Parathyroid adenoma (tissue), 2 donors: ENCODE results near the gene SELENON.

Experiments used
- H2AFZ ChIP-seq: fragments of 300-600 bp; sonication (generic); one replicate; pipeline ENCODE4 v1.7.0; 2017; ENCODE audit warnings: antibody characterized with exemption, mild to moderate bottlenecking
- H3K27ac ChIP-seq: fragments of 300-600 bp; sonication (generic); one replicate; pipeline ENCODE4 v1.7.0; 2017
- H3K27me3 ChIP-seq: fragments of 300-600 bp; sonication (generic); one replicate; pipeline ENCODE4 v1.7.0; 2017; ENCODE audit warnings: low read length; ENCODE audit not compliant: control insufficient read depth, insufficient read depth
- H3K36me3 ChIP-seq: fragments of 300-600 bp; sonication (generic); one replicate; pipeline ENCODE4 v1.7.0; 2017; ENCODE audit warnings: low read length; ENCODE audit not compliant: control insufficient read depth, insufficient read depth
- H3K4me1 ChIP-seq: fragments of 300-600 bp; sonication (generic); one replicate; pipeline ENCODE4 v1.7.0; 2017; ENCODE audit warnings: control low read depth
- H3K4me2 ChIP-seq: fragments of 300-600 bp; sonication (generic); one replicate; pipeline ENCODE4 v1.7.0; 2017; ENCODE audit warnings: low read length
- H3K4me3 ChIP-seq: fragments of 300-600 bp; sonication (generic); one replicate; pipeline ENCODE4 v1.7.0; 2017; ENCODE audit warnings: low read depth, low read length
- H3K79me2 ChIP-seq: fragments of 300-600 bp; sonication (generic); one replicate; pipeline ENCODE4 v1.7.0; 2017; ENCODE audit warnings: control low read depth
- H3K9ac ChIP-seq: fragments of 300-600 bp; sonication (generic); one replicate; pipeline ENCODE4 v1.7.0; 2017; ENCODE audit warnings: mild to moderate bottlenecking
- H3K9me3 ChIP-seq: fragments of 300-600 bp; sonication (generic); one replicate; pipeline ENCODE4 v1.7.0; 2017; ENCODE audit warnings: low read length; ENCODE audit not compliant: control insufficient read depth
- TF ChIP-seq, protein P1 (sequence below): fragments of 300-600 bp; sonication (generic); IDR thresholded peaks from one replicate; pipeline ENCODE4 v1.7.0; 2017; ENCODE audit warnings: antibody characterized with exemption, mild to moderate bottlenecking
- donor health status: primary hyperparathyroidism.

The SELENON gene

DNA sequence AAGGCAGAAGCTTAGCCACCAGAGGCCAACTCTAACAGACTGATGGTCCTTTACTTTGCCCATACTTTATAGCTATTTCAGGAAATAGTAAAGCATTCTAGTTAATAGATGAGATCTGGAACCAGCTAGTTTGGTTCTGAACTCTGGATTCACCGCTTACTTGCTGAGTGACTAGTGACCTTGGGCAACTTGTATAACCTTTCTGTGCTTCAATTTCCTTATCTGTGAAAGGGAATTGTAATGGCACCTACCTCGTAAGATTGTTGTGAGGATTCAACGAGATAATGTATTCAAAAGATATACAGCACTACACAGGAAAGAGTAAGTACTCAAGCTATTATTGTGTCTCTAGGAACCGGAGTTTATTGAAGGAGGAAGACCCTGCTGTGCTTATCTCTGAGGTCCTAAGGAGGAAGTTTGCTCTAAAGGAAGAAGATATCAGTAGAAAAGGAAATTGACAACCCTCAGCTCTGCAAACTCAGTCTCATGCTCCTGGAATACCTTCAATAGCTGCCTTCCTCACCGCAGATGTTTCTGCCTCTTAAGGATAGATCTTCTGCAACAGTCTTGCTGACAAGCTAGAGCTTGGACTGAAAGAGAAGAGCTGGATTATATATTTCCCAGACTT, 31.7 kb downstream of the SELENON start:
- Histone ChIP-seq H3K79me2 (no peaks in the 10 kb centered on the region), H3K4me3 (no peak overlapping the region), H3K36me3 (no peaks in the 10 kb centered on the region), H3K9me3 (no peaks in the 10 kb centered on the region), H3K27me3 (no peaks in the 10 kb centered on the region), H3K4me1 (peaks cover 5% of the 10 kb centered on the region), H3K4me2 (no peak overlapping the region), H2AFZ (no peak overlapping the region), H3K9ac (no peak overlapping the region), H3K27ac (no peak overlapping the region)
- TF ChIP-seq, protein P1, sequence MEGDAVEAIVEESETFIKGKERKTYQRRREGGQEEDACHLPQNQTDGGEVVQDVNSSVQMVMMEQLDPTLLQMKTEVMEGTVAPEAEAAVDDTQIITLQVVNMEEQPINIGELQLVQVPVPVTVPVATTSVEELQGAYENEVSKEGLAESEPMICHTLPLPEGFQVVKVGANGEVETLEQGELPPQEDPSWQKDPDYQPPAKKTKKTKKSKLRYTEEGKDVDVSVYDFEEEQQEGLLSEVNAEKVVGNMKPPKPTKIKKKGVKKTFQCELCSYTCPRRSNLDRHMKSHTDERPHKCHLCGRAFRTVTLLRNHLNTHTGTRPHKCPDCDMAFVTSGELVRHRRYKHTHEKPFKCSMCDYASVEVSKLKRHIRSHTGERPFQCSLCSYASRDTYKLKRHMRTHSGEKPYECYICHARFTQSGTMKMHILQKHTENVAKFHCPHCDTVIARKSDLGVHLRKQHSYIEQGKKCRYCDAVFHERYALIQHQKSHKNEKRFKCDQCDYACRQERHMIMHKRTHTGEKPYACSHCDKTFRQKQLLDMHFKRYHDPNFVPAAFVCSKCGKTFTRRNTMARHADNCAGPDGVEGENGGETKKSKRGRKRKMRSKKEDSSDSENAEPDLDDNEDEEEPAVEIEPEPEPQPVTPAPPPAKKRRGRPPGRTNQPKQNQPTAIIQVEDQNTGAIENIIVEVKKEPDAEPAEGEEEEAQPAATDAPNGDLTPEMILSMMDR: no peak

DNA sequence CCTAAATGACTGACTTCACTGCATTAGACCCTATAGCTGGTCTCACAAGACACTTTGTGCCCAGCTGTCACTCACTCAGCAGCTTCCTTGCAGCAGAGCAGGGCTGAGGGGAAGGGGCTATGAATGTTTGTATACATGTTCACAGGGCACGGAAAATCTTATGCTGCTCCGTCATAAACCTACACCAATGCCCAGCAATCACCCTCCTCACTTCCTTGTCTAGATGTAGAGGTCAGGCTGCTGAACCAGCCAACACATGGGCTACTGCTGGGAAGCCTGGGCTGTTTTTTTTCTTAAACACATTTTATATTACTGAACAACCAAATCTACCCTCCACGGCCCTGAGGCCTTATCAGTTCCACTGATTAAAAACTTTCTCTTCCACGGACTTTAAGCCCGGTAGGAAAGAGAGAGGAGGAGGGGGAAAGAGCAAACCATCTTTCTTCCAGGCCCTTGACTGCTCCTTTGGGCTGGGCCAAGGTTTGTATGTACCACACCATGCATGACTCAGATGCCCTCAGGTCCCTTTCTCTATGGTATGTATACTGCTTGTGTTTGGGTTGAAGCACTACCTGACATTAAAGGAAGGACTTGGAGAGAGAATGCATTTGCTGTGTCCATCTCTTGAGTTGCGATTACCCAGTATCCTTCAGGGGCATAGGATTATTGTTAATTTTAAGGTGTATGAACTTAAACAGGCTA, 32.5 kb downstream of the SELENON start:
- no peaks in the 10 kb centered on the region for H3K36me3 ChIP-seq
- H3K9ac ChIP-seq: no peak overlapping the region
- no peak overlapping the region for H2AFZ ChIP-seq
- no peaks in the 10 kb centered on the region for H3K9me3 ChIP-seq
- no peak overlapping the region for H3K4me3 ChIP-seq
- no peak overlapping the region for H3K27ac ChIP-seq
- H3K79me2 ChIP-seq: no peaks in the 10 kb centered on the region
- no peaks in the 10 kb centered on the region for H3K27me3 ChIP-seq
- TF ChIP-seq, protein P1: no peak
- no peaks in the 10 kb centered on the region for H3K4me1 ChIP-seq
- H3K4me2 ChIP-seq: no peak overlapping the region

DNA sequence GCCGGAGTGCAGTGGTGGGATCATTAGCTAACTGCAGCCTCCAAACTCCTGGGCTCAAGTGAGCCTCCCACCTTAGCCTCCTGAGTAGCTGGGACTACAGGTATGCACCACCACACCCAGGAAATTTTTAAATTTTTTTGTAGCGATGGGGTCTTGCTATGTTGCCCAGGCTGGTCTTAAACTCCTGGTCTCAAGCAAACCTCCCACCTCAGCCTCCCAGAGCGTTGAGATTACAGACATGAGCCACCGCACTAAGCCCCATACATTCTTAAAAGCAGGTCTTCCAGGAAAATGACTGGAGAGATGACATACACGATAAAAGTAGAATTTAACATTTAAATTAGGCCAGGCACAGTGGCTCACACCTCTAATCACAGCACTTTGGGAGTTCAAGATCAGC, 33.2 kb downstream of the SELENON start:
- no peaks in the 10 kb centered on the region for H3K36me3 ChIP-seq
- no peaks in the 10 kb centered on the region for H3K4me1 ChIP-seq
- H3K27ac ChIP-seq: no peak overlapping the region

DNA sequence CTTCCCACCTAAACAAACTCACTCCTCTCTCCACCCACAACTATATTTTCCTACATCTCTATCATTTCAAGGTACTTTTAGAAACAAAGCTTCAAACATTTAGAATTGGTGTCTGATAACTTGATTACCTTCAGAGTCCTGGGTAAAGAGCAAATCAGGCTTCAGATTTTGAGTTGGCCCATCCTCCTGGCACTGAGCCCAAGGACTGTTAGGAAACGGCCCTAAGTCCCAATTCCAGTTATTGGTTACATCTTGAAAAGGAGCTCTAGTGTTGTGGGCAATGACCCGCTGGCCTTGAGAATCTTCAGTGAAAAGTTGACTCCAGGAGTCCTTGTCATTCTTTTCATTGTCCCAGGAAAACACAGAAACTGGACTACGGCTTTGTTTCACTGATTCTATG, 34.9 kb downstream of the SELENON start:
- TF ChIP-seq, protein P1: no peak
- Histone ChIP-seq H3K27ac (no peak overlapping the region), H3K4me1 (no peaks in the 10 kb centered on the region), H3K27me3 (no peaks in the 10 kb centered on the region), H3K4me2 (no peak overlapping the region), H2AFZ (no peak overlapping the region), H3K36me3 (no peaks in the 10 kb centered on the region), H3K4me3 (no peak overlapping the region), H3K9me3 (no peaks in the 10 kb centered on the region), H3K9ac (no peak overlapping the region), H3K79me2 (no peaks in the 10 kb centered on the region)

More for the DNA sequence above, 33.2 kb downstream of the SELENON start:
- no peaks in the 10 kb centered on the region for H3K9me3 ChIP-seq
- no peaks in the 10 kb centered on the region for H3K27me3 ChIP-seq
- TF ChIP-seq, protein P1: no peak
- no peak overlapping the region for H3K4me3 ChIP-seq
- no peak overlapping the region for H2AFZ ChIP-seq
- no peak overlapping the region for H3K9ac ChIP-seq
- no peak overlapping the region for H3K4me2 ChIP-seq
- H3K79me2 ChIP-seq: no peaks in the 10 kb centered on the region

DNA sequence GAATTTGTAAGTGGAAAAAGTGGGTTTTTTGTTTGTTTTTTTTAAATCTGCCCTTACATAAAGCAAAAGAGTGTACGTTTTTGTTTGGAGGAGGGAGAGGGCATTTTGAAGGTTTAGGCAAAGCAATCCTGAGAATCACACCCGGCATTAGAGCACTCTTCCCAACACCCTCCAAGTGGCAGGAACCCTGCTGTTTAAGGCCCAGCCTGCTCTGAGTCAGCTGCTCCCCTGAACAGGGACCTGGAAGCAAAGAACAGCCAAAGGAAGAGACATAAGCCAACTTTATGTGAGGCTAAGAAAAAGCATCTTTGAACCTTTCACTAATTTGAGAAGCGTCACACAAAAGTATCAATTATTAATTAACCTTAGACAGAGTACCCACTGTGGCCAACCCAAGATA, 36.7 kb downstream of the SELENON start:
- TF ChIP-seq, protein P1: no peak
- H3K4me1 ChIP-seq: no peaks in the 10 kb centered on the region
- H3K9ac ChIP-seq: no peak overlapping the region
- no peaks in the 10 kb centered on the region for H3K36me3 ChIP-seq
- no peaks in the 10 kb centered on the region for H3K27me3 ChIP-seq
- H3K27ac ChIP-seq: no peak overlapping the region
- H3K79me2 ChIP-seq: no peaks in the 10 kb centered on the region
- H3K9me3 ChIP-seq: no peaks in the 10 kb centered on the region
- H2AFZ ChIP-seq: no peak overlapping the region
- no peak overlapping the region for H3K4me3 ChIP-seq
- no peak overlapping the region for H3K4me2 ChIP-seq
